ENCODE measurements around the gene DSC1. TPM values are rescaled to one million over a fixed set of nuclear protein-coding genes. Genes with fewer than 3 reads are reported as not detected.

The DSC1 gene
- total and polyA plus RNA-seq, 2 of the 13 experiments (the other 11 are each of a cell fraction or from before 2014, with no cell fraction given), result not detected

DNA sequence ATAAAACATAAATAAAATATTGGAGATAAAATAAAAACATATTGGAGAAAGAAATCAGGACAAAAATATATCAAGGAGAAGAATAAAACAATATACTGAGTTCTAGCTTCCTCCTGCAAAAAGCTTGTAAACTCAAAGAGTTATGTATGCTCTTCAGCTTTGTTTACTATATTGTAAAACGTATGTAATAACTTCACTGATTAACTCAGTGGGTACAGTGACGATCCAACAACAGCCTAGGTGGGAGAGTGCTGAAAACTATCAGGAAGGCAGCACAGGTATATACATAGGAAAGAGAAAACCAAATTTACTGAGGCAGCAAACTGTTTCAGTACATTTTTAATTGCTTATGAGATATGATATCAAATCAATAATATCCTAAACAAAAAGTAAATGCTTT is 68.8 kb downstream of the DSC1 start:
- WGBS (ENCODE audit: low lambda C conversion rate), result 89% methylated on average over 2 of the region's 2 CpGs
- no peaks in the 10 kb centered on the region for H3K9me3 ChIP-seq (ENCODE audit: low read length)
- no peak overlapping the region for H3K27ac ChIP-seq (ENCODE audit: extremely low read length, insufficient read depth, low read length)
- no peak overlapping the region for H3K9ac ChIP-seq (ENCODE audit: insufficient read depth, low read depth, low read length)
- no peak for FAIRE-seq
- peaks cover 4% of the 10 kb centered on the region; the same call in 1 of the 2 replicates for H4K20me1 ChIP-seq (ENCODE audit: insufficient read depth, low read length)
- no peak for DNase-seq (ENCODE audit: low spot score)
- H3K4me1 ChIP-seq (ENCODE audit: insufficient read depth, low read length), result peaks cover 19% of the 10 kb centered on the region
- no peak overlapping the region for H3K4me3 ChIP-seq (replicated peaks in 1 of 3; ENCODE audit: insufficient read depth in 1 of 3, low read depth in 2 of 3, low read length in 3 of 3)
- no peak overlapping the region for H3K4me2 ChIP-seq (ENCODE audit: low read depth, low read length)
- H2AFZ ChIP-seq (ENCODE audit: low read length), result no peak overlapping the region
- ChIA-PET POLR2A (no interaction called here), CTCF (ENCODE audit: low intra/inter-chr PET ratio, low total read pairs) (no interaction called here)
- intact Hi-C loops (cut with micrococcal nuclease; ENCODE audit: unreplicated experiment), result no loop called here
- H3K79me2 ChIP-seq (ENCODE audit: insufficient read depth, low read length), result peaks cover 45% of the 10 kb centered on the region
- no TSS peak for BruUV-seq (replicated peaks)
- H3K27me3 ChIP-seq (ENCODE audit: control insufficient read depth in 1 of 2, insufficient read depth in 2 of 2, low read length in 2 of 2), result no peaks in the 10 kb centered on the region
- no peak for ATAC-seq
- in situ Hi-C loops (cut with HindIII; ENCODE audit: extremely low pct_ligation_motif_present, low pct_unique_long_range_greater_than_20kb), result loop anchor here (10.0 kb wide), 1 partner anchor 421 kb away; no protein-coding TSS in a partner anchor
- TF ChIP-seq HMGA1 (CRISPR knock-in tag; conservative IDR thresholded peaks at IDR 0.05) (no peak), ELF3 (CRISPR knock-in tag; IDR thresholded peaks at IDR 0.05) (no peak), RBAK (CRISPR knock-in tag; IDR thresholded peaks at IDR 0.05) (no peak), ZNF12 (CRISPR knock-in tag; IDR thresholded peaks at IDR 0.05) (no peak), JDP2 (CRISPR knock-in tag; IDR thresholded peaks at IDR 0.05; ENCODE audit: borderline replicate concordance) (no peak), RNF2 (conservative IDR thresholded peaks at IDR 0.05; ENCODE audit: low read depth) (no peak), ESRRA (CRISPR knock-in tag; IDR thresholded peaks at IDR 0.05; ENCODE audit: low read depth) (no peak), CHCHD3 (CRISPR knock-in tag; IDR thresholded peaks at IDR 0.05) (no peak), TARDBP (CRISPR knock-in tag; IDR thresholded peaks at IDR 0.05) (no peak), ZNF318 (CRISPR knock-in tag; IDR thresholded peaks at IDR 0.05) (no peak), TOE1 (CRISPR knock-in tag; IDR thresholded peaks at IDR 0.05) (no peak)
- TF ChIP-seq, protein P1, sequence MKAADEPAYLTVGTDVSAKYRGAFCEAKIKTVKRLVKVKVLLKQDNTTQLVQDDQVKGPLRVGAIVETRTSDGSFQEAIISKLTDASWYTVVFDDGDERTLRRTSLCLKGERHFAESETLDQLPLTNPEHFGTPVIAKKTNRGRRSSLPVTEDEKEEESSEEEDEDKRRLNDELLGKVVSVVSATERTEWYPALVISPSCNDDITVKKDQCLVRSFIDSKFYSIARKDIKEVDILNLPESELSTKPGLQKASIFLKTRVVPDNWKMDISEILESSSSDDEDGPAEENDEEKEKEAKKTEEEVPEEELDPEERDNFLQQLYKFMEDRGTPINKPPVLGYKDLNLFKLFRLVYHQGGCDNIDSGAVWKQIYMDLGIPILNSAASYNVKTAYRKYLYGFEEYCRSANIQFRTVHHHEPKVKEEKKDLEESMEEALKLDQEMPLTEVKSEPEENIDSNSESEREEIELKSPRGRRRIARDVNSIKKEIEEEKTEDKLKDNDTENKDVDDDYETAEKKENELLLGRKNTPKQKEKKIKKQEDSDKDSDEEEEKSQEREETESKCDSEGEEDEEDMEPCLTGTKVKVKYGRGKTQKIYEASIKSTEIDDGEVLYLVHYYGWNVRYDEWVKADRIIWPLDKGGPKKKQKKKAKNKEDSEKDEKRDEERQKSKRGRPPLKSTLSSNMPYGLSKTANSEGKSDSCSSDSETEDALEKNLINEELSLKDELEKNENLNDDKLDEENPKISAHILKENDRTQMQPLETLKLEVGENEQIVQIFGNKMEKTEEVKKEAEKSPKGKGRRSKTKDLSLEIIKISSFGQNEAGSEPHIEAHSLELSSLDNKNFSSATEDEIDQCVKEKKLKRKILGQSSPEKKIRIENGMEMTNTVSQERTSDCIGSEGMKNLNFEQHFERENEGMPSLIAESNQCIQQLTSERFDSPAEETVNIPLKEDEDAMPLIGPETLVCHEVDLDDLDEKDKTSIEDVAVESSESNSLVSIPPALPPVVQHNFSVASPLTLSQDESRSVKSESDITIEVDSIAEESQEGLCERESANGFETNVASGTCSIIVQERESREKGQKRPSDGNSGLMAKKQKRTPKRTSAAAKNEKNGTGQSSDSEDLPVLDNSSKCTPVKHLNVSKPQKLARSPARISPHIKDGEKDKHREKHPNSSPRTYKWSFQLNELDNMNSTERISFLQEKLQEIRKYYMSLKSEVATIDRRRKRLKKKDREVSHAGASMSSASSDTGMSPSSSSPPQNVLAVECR (CRISPR knock-in tag; IDR thresholded peaks at IDR 0.05; ENCODE audit: borderline replicate concordance), result no peak
- peaks cover 5 to 36% of the 10 kb centered on the region in 2 experiments; a peak in 4 of 5 replicates for H3K36me3 ChIP-seq (replicated peaks in 1 of 2; ENCODE audit: control insufficient read depth in 1 of 2, insufficient read depth in 2 of 2, low read length in 2 of 2)

Measured in HepG2 (cell line).